IMR-90 (cell line): ENCODE measurements around the gene PDE4B. TPM values are rescaled to one million over a fixed set of nuclear protein-coding genes. Genes with fewer than 3 reads are reported as not detected.

Experiments
- ATAC-seq: fragments of 200-7000 bp; cut with Tn5 transposase; 2 replicates; pipeline ENCODE4 v1.9.1; 2020; ENCODE audit warnings: low read depth, mild to moderate bottlenecking, moderate library complexity
- BruUV-seq: library from RNA; stranded (reverse); fragments of 400-500 nt; replicated peaks from 2 replicates; lab custom pipeline; 2021; lab: Mats Ljungman, UMichigan
- CTCF ChIA-PET: fragments of 300-600 bp; formaldehyde crosslinking; extraction: SDS; loops from one replicate; lab custom pipeline; 2021; ENCODE audit warnings: antibody characterized with exemption; lab: Yijun Ruan, JAX
- POLR2A ChIA-PET: fragments of 300-600 bp; sonication (Branson Sonifier 250); formaldehyde crosslinking; loops from one replicate; lab custom pipeline; 2022; ENCODE audit warnings: antibody characterized with exemption; ENCODE audit not compliant: unreplicated experiment; lab: Charles Lee
- DNase-seq: peaks from one replicate; pipeline ENCODE4 v3.0.0; 2013
- H2AFZ ChIP-seq: replicated peaks from 2 replicates; pipeline ENCODE3; 2013; ENCODE audit warnings: low read length, mild to moderate bottlenecking; ENCODE audit not compliant: poor library complexity
- H2AK5ac ChIP-seq: 2 replicates; pipeline ENCODE4 v1.6.1; 2013; ENCODE audit warnings: low read depth, low read length, inconsistent platforms
- H2AK9ac ChIP-seq: replicated peaks from 2 replicates; pipeline ENCODE3; 2013; ENCODE audit warnings: mild to moderate bottlenecking, low read depth, low read length, moderate library complexity; ENCODE audit not compliant: poor library complexity
- H2BK120ac ChIP-seq: 2 replicates; pipeline ENCODE4 v1.6.1; 2013; ENCODE audit warnings: low read depth, low read length, inconsistent platforms
- H2BK15ac ChIP-seq: 3 replicates; pipeline ENCODE4 v1.6.1; 2013; ENCODE audit warnings: low read depth, low read length, inconsistent platforms
- H2BK20ac ChIP-seq: 2 replicates; pipeline ENCODE4 v1.6.1; 2013; ENCODE audit warnings: low read depth, mild to moderate bottlenecking, inconsistent platforms, low read length, moderate library complexity
- H2BK5ac ChIP-seq: 2 replicates; pipeline ENCODE4 v1.6.1; 2013; ENCODE audit warnings: mild to moderate bottlenecking, low read depth, low read length, inconsistent platforms; ENCODE audit not compliant: poor library complexity, severe bottlenecking
- H3K14ac ChIP-seq: replicated peaks from 2 replicates; pipeline ENCODE4 v1.6.1; 2013; ENCODE audit warnings: low read depth, low read length, inconsistent platforms
- H3K18ac ChIP-seq: 2 replicates; pipeline ENCODE4 v1.6.1; 2013; ENCODE audit warnings: low read depth, low read length, control low read depth
- H3K23ac ChIP-seq: 2 replicates; pipeline ENCODE4 v1.6.1; 2013; ENCODE audit warnings: low read depth, low read length, inconsistent platforms
- H3K27ac ChIP-seq: 2 replicates; pipeline ENCODE4 v1.5.1; 2013; ENCODE audit warnings: mild to moderate bottlenecking, control low read depth, low read length; ENCODE audit not compliant: insufficient read depth
- H3K27me3 ChIP-seq: 2 replicates; pipeline ENCODE4 v1.6.1; 2013; ENCODE audit warnings: low read length; ENCODE audit not compliant: control insufficient read depth, insufficient read depth
- H3K36me3 ChIP-seq: 2 replicates; pipeline ENCODE4 v1.6.1; 2013; ENCODE audit warnings: low read length, mixed read lengths; ENCODE audit not compliant: control insufficient read depth, insufficient read depth
- H3K4ac ChIP-seq: 2 replicates; pipeline ENCODE4 v1.6.1; 2013; ENCODE audit warnings: low read depth, low read length, inconsistent platforms
- H3K4me1 ChIP-seq: 2 replicates; pipeline ENCODE4 v1.6.1; 2013; ENCODE audit warnings: low read length, mixed read lengths; ENCODE audit not compliant: control insufficient read depth, insufficient read depth
- H3K4me2 ChIP-seq: 2 replicates; pipeline ENCODE4 v1.6.1; 2013; ENCODE audit warnings: low read depth, mild to moderate bottlenecking, control low read depth, low read length, moderate library complexity
- H3K4me3 ChIP-seq: 2 replicates; pipeline ENCODE4 v1.5.1; 2013; ENCODE audit warnings: low read depth, mild to moderate bottlenecking, control low read depth, low read length, moderate library complexity; ENCODE audit not compliant: insufficient read depth
- H3K56ac ChIP-seq: 2 replicates; pipeline ENCODE4 v1.6.1; 2013; ENCODE audit warnings: low read length, inconsistent platforms; ENCODE audit not compliant: insufficient read depth; ENCODE audit errors: extremely low read depth
- H3K79me1 ChIP-seq, 2 experiments: 2 replicates each; pipeline ENCODE4 v1.6.1; 2013; ENCODE audit warnings: low read length in 2 of 2, inconsistent platforms in 1 of 2, low read depth in 1 of 2
- H3K9ac ChIP-seq: 2 replicates; pipeline ENCODE4 v1.6.1; 2013; ENCODE audit warnings: low read depth, low read length, control low read depth
- H3K9me1 ChIP-seq: 2 replicates; pipeline ENCODE4 v1.6.1; 2013; ENCODE audit warnings: low read length, inconsistent platforms; ENCODE audit not compliant: insufficient read depth
- H3K9me3 ChIP-seq: 2 replicates; pipeline ENCODE4 v1.6.1; 2013; ENCODE audit warnings: low read length; ENCODE audit not compliant: control insufficient read depth, insufficient read depth
- H4K20me1 ChIP-seq: 2 replicates; pipeline ENCODE4 v1.6.1; 2013; ENCODE audit warnings: low read length, inconsistent platforms; ENCODE audit not compliant: insufficient read depth
- H4K5ac ChIP-seq: 2 replicates; pipeline ENCODE4 v1.6.1; 2013; ENCODE audit warnings: mild to moderate bottlenecking, low read depth, low read length, control low read depth
- H4K8ac ChIP-seq, 2 experiments: 2 replicates each; pipeline ENCODE4 v1.6.1; 2013; ENCODE audit warnings: low read depth in 2 of 2, low read length in 2 of 2, control low read depth in 1 of 2, inconsistent platforms in 1 of 2
- H4K91ac ChIP-seq: 2 replicates; pipeline ENCODE4 v1.6.1; 2013; ENCODE audit warnings: low read depth, low read length, inconsistent platforms; ENCODE audit not compliant: insufficient read depth
- MXI1 ChIP-seq: IDR thresholded peaks from 2 replicates; pipeline ENCODE4 v1.6.1; 2012; ENCODE audit warnings: low read depth, mild to moderate bottlenecking, low read length, moderate library complexity, borderline replicate concordance
- NFE2L2 ChIP-seq: fragments of 150-350 bp; IDR thresholded peaks from 2 replicates; pipeline ENCODE4 v1.6.1; 2016; ENCODE audit warnings: low read depth, mild to moderate bottlenecking, low read length
- RAD21 ChIP-seq: IDR thresholded peaks from 2 replicates; pipeline ENCODE4 v1.6.1; 2012; ENCODE audit warnings: low read length, improper control_type of control experiment
- WGBS, 2 experiments: methylation state at CpG; one replicate each; pipeline versions ENCODE4 v1.1.5 to v1.1.7; 2013; ENCODE audit warnings: missing lambda C conversion rate in 2 of 2; ENCODE audit not compliant: insufficient read length in 1 of 2; ENCODE audit errors: extremely low coverage in 2 of 2; 5-methylcytosine and 5-hydroxymethylcytosine counted together
- dilution Hi-C: fragments of 300-500 bp; cut with HindIII; formaldehyde crosslinking; loops from one replicate; pipeline ENCODE4 v1.14.3; 2018; ENCODE audit warnings: low sequenced_read_pairs; ENCODE audit not compliant: unreplicated experiment
- in situ Hi-C: fragments of 300-500 bp; cut with MboI; formaldehyde crosslinking; loops from 3 replicates; pipeline ENCODE4 v1.14.3; 2019; ENCODE audit warnings: low sequenced_read_pairs, inconsistent platforms, mixed read lengths
- intact Hi-C: fragments of 100-400 bp; cut with micrococcal nuclease; formaldehyde crosslinking; loops from 2 replicates; pipeline ENCODE4 v1.10.0; 2022
- polyA plus RNA-seq, 3 experiments: library from polyadenylated mRNA; depleted of rRNA; stranded (reverse); fragments of >200 nt; gene quantifications; 2 replicates each; pipeline ENCODE4 v1.2.3, GENCODE V29; 2012; ENCODE audit warnings: low replicate concordance in 1 of 3
- total RNA-seq: library from RNA; depleted of rRNA; stranded (reverse); fragments of >200 nt; gene quantifications from 2 replicates; pipeline ENCODE4 v1.2.3, GENCODE V29; 2012

The PDE4B gene
- total and polyA plus RNA-seq, 2 of the 4 experiments (the other 2 are of a cell fraction): 5.8 to 21.3 TPM

- H2AFZ ChIP-seq: peak overlapping the region; percentile 72
- POLR2A ChIA-PET: no interaction called here
- H3K23ac ChIP-seq: no peak overlapping the region; the same call in 1 of the 2 replicates
- intact Hi-C loops (no loop called here), dilution Hi-C loops (no loop called here), in situ Hi-C loops (no loop called here)
- H3K4me2 ChIP-seq: peak overlapping the region; percentile 49
- CTCF ChIA-PET: no interaction called here
- H3K4me3 ChIP-seq: no peak overlapping the region
- BruUV-seq: no TSS peak
- H3K56ac ChIP-seq: peak overlapping the region; percentile 38; the same call in 1 of the 2 replicates
- H3K18ac ChIP-seq: peak overlapping the region; percentile 90
- no peak overlapping the region for H3K9ac ChIP-seq
- H3K4me1 ChIP-seq: peaks cover 5% of the 10 kb centered on the region
- H3K27ac ChIP-seq: peak overlapping the region; percentile 64; the same call in 1 of the 2 replicates
- peak overlapping the region; percentile 38; the same call in 1 of the 2 replicates for H3K14ac ChIP-seq
- H2BK5ac ChIP-seq: peak overlapping the region; percentile 36
- no peaks in the 10 kb centered on the region for H3K79me1 ChIP-seq
- 0 out of 2 replicates have a peak, but pooled peaks have one; percentile 5 for TF ChIP-seq RAD21
- TF ChIP-seq NFE2L2: peak; percentile 59; the same call in 1 of the 2 replicates
- no peak for TF ChIP-seq MXI1
- H3K9me1 ChIP-seq: peaks cover 10% of the 10 kb centered on the region; the same call in 1 of the 2 replicates
- H2BK120ac ChIP-seq: peak overlapping the region; percentile 68; the same call in 1 of the 2 replicates
- H3K27me3 ChIP-seq: no peaks in the 10 kb centered on the region
- WGBS, 2 experiments: no CpG with 5 or more reads among the region's 2 CpGs
- H4K8ac ChIP-seq: peak overlapping the region; percentile 52 to 66; a peak in 2 of 4 replicates
- peak overlapping the region; percentile 76; the same call in 1 of the 2 replicates for H2BK20ac ChIP-seq
- ATAC-seq (peak; percentile 97), DNase-seq (peak; percentile 69)
- H4K5ac ChIP-seq: peak overlapping the region; percentile 91
- H2BK15ac ChIP-seq: peak overlapping the region; percentile 82; the same call in 1 of the 3 replicates
- 0 out of 2 replicates have a peak overlapping the region, but pooled peaks have one; percentile 23 for H4K91ac ChIP-seq
- no peaks in the 10 kb centered on the region for H4K20me1 ChIP-seq
- H2AK5ac ChIP-seq: peak overlapping the region; percentile 28; the same call in 1 of the 2 replicates
- no peaks in the 10 kb centered on the region for H3K9me3 ChIP-seq
- H2AK9ac ChIP-seq: peak overlapping the region; percentile 77
- peak overlapping the region; percentile 50 for H3K4ac ChIP-seq
- no peaks in the 10 kb centered on the region for H3K36me3 ChIP-seq
Observed at GRCh38 chr1:65881067-65881594, 88.4 kb downstream of the PDE4B start.
